Measurements from ENCODE around the gene CIAO3.

CIAO3 gene

DNA sequence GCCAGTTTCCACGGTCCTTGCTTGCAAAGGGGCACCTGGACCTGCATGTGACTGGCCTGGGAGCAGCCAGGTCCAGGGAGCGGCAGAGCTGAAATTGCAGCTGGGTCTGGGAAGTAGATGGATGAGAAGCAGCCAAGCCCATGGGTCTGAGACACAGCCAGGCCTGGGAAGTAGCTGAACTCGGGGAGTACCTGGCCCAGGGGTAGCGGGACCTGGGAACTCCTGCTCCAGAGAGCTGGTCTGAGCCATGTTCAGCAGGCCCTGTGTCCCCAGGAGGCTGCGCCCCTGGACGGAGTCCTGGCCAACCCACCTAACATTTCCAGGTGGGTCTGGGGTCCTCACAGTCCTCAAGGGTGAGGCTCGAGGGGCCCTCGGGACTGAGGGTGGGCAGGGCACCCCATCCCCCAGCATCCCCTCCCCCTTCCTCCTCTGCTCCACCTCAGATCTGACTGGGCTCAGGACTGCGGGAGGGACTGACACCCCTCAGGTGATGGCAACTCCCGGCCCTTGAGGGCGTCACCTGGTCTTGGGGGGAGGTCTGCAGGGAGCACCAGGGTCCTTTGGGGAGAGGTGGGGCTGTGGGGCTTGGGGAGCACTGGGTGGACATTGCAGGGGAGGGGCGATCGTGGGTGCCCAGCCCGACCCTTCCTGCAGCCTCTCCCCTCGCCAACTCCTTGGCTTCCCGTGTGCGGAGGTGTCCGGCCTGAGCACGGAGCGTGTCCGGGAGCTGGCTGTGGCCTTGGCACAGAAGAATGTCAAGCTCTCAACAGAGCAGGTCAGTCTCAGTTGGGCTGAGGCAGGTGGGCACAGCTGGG lies 22.8 kb upstream of the CIAO3 start:
- no peak for DNase-seq (ENCODE audit: extremely low read depth, insufficient read length)
- H3K27me3 ChIP-seq (replicated peaks; ENCODE audit: control insufficient read depth, insufficient read depth, low read length) = no peaks in the 10 kb centered on the region
- TF ChIP-seq, protein P1, sequence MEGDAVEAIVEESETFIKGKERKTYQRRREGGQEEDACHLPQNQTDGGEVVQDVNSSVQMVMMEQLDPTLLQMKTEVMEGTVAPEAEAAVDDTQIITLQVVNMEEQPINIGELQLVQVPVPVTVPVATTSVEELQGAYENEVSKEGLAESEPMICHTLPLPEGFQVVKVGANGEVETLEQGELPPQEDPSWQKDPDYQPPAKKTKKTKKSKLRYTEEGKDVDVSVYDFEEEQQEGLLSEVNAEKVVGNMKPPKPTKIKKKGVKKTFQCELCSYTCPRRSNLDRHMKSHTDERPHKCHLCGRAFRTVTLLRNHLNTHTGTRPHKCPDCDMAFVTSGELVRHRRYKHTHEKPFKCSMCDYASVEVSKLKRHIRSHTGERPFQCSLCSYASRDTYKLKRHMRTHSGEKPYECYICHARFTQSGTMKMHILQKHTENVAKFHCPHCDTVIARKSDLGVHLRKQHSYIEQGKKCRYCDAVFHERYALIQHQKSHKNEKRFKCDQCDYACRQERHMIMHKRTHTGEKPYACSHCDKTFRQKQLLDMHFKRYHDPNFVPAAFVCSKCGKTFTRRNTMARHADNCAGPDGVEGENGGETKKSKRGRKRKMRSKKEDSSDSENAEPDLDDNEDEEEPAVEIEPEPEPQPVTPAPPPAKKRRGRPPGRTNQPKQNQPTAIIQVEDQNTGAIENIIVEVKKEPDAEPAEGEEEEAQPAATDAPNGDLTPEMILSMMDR (IDR thresholded peaks at IDR 0.05; ENCODE audit: insufficient read depth, low read length, poor library complexity, severe bottlenecking) = no peak
- no peak overlapping the region for H3K4me3 ChIP-seq (replicated peaks; ENCODE audit: low read depth, low read length)
- H3K36me3 ChIP-seq (ENCODE audit: control insufficient read depth, insufficient read depth, low read length) = no peaks in the 10 kb centered on the region

DNA sequence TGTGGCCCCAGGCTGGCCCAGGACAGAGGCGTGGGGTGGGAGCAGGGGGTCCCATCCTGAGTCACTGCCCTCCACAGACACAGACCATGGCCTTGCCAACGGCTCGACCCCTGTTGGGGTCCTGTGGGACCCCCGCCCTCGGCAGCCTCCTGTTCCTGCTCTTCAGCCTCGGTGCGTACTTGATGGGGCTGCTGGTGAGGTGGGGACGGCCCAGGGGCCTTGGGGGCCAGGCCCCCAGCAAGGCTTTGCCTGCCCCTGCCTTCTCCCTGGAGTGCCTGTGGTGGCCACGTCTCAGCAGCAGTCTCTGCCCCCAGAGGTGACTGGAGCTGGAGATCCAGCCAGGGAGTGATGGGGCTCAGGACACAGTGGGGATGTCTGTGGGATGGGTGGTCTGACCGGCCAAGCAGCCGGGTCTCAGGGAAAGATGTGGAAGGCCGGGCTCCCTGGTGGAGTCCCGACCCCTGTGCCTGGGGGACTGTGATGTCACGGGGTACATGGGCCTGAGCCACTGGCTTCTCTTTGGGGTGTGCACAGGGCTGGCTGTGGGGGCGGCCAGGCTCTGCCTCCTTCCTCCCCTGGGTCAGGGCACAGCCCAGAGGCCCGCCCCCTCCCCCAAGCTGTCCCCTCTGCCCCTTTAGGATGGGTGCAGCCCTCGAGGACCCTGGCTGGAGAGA lies 21.9 kb upstream of the CIAO3 start:
- TF ChIP-seq, protein P1 (IDR thresholded peaks at IDR 0.05; ENCODE audit: insufficient read depth, low read length, poor library complexity, severe bottlenecking) = no peak
- no peaks in the 10 kb centered on the region for H3K36me3 ChIP-seq (ENCODE audit: control insufficient read depth, insufficient read depth, low read length)
- H3K4me3 ChIP-seq (replicated peaks; ENCODE audit: low read depth, low read length) = no peak overlapping the region

GRCh38 chr16:761625-762513 lies 21.1 kb upstream of the CIAO3 start:
- DNase-seq (ENCODE audit: extremely low read depth, insufficient read length) = no peak
- H3K4me3 ChIP-seq (replicated peaks; ENCODE audit: low read depth, low read length) = no peak overlapping the region
- TF ChIP-seq, protein P1 (IDR thresholded peaks at IDR 0.05; ENCODE audit: insufficient read depth, low read length, poor library complexity, severe bottlenecking) = no peak
- H3K27me3 ChIP-seq (replicated peaks; ENCODE audit: control insufficient read depth, insufficient read depth, low read length) = no peaks in the 10 kb centered on the region
- H3K36me3 ChIP-seq (ENCODE audit: control insufficient read depth, insufficient read depth, low read length) = no peaks in the 10 kb centered on the region

More for the DNA sequence above, 21.9 kb upstream of the CIAO3 start:
- H3K27me3 ChIP-seq (replicated peaks; ENCODE audit: control insufficient read depth, insufficient read depth, low read length) = no peaks in the 10 kb centered on the region
- DNase-seq (ENCODE audit: extremely low read depth, insufficient read length) = no peak

- DNase-seq (ENCODE audit: extremely low read depth, insufficient read length) = no peak
- TF ChIP-seq, protein P1 (IDR thresholded peaks at IDR 0.05; ENCODE audit: insufficient read depth, low read length, poor library complexity, severe bottlenecking) = no peak
- H3K4me3 ChIP-seq (replicated peaks; ENCODE audit: low read depth, low read length) = no peak within 1 kb of the TSS
- H3K27me3 ChIP-seq (replicated peaks; ENCODE audit: control insufficient read depth, insufficient read depth, low read length) = no peaks in the 10 kb centered on the region
- no peaks in the 10 kb centered on the region for H3K36me3 ChIP-seq (ENCODE audit: control insufficient read depth, insufficient read depth, low read length)
These were observed 19.9 kb upstream of the CIAO3 start, which contains the start of gene MSLN for GRCh38 chr16:760545-761343. TSS of gene MSLN (plus strand) at chr16:760734. CDS start at chr16:762681, 1,947 bp downstream.

DNA sequence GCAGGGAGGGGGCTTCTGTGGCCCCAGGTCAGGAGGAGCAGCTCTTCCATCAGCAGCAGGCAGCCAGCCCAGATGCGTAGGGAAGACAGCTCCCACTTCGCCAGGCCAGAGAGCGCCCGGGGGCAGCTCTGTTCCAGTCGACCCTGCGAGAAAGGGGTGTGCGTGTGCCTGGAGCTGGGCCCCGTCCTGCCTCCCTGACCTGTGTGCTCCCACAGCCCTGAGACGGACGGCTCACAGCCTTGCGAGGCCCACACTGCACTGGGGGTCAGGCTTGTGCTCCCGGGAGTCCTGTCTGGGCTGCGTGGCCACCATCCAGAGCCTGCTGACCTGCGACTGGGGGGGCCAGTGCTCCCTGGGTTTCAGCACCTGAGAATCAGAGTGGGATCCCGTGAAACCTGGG lies 19.3 kb upstream of the CIAO3 start:
- Histone ChIP-seq H3K27me3 (replicated peaks; ENCODE audit: control insufficient read depth, insufficient read depth, low read length) (no peaks in the 10 kb centered on the region), H3K36me3 (ENCODE audit: control insufficient read depth, insufficient read depth, low read length) (no peaks in the 10 kb centered on the region), H3K4me3 (replicated peaks; ENCODE audit: low read depth, low read length) (no peak overlapping the region)
- DNase-seq (ENCODE audit: extremely low read depth, insufficient read length) = peak; percentile 9
- TF ChIP-seq, protein P1 (IDR thresholded peaks at IDR 0.05; ENCODE audit: insufficient read depth, low read length, poor library complexity, severe bottlenecking) = no peak
